PFSK-1 (cell line): ENCODE measurements around the gene NDST4.

Source experiments
- POLR2AphosphoS5 ChIP-seq: IDR thresholded peaks from 2 replicates; pipeline ENCODE4 v1.6.1; 2012; ENCODE audit warnings: low read depth, mild to moderate bottlenecking, control low read depth, low read length, moderate library complexity
- TAF1 ChIP-seq: IDR thresholded peaks from 2 replicates; pipeline ENCODE4 v1.6.1; 2012; ENCODE audit warnings: low read length, control low read depth, borderline replicate concordance; ENCODE audit not compliant: insufficient read depth

GRCh38 chr4:115154826-115155225 is 41.4 kb upstream of the NDST4 start:
- TF ChIP-seq TAF1 = no peak
- TF ChIP-seq POLR2AphosphoS5 = no peak
